CD14-positive monocyte (primary cell): ENCODE measurements around the gene THEM4. TPM values are rescaled to one million over a fixed set of nuclear protein-coding genes. Genes with fewer than 3 reads are reported as not detected.

ENCODE experiments used
- DNase-seq, 3 donors: peaks; one replicate each; pipeline ENCODE4 v3.0.0-alpha.2; 2011 to 2022
- H2AFZ ChIP-seq: 2 replicates; pipeline ENCODE4 v1.6.0; 2012; ENCODE audit warnings: mild to moderate bottlenecking, low read depth, low read length, inconsistent platforms; ENCODE audit not compliant: insufficient read depth, poor library complexity, severe bottlenecking
- H3K27ac ChIP-seq, 2 donors: 1 replicate in 1 of 2; 2 replicates in 1 of 2; pipeline ENCODE4 v1.5.1; 2012 to 2013; ENCODE audit warnings: low read length in 2 of 2, control low read depth in 1 of 2, inconsistent platforms in 1 of 2, low read depth in 1 of 2, mild to moderate bottlenecking in 1 of 2
- H3K27me3 ChIP-seq, 2 donors: one replicate each; pipeline versions ENCODE4 v1.6.0 to v1.6.1; 2011 to 2013; ENCODE audit warnings: low read length in 2 of 2; ENCODE audit not compliant: control insufficient read depth in 2 of 2, insufficient read depth in 2 of 2
- H3K36me3 ChIP-seq, 2 donors: replicated peaks in 1 of 2; 1 replicate in 1 of 2; 2 replicates in 1 of 2; pipeline versions ENCODE4 v1.5.1 to v1.6.1; 2012 to 2013; ENCODE audit warnings: low read length in 2 of 2, control low read depth in 1 of 2, inconsistent platforms in 1 of 2, mild to moderate bottlenecking in 1 of 2; ENCODE audit not compliant: insufficient read depth in 2 of 2, control insufficient read depth in 1 of 2
- H3K4me1 ChIP-seq, 2 donors: 1 replicate in 1 of 2; 2 replicates in 1 of 2; pipeline versions ENCODE4 v1.5.1 to v1.6.1; 2012 to 2013; ENCODE audit warnings: low read length in 2 of 2, control low read depth in 1 of 2, inconsistent platforms in 1 of 2, mild to moderate bottlenecking in 1 of 2, moderate library complexity in 1 of 2; ENCODE audit not compliant: insufficient read depth in 2 of 2, control insufficient read depth in 1 of 2
- H3K4me2 ChIP-seq: replicated peaks from 2 replicates; pipeline ENCODE3; 2012; ENCODE audit warnings: low read length, moderate library complexity, mild to moderate bottlenecking; ENCODE audit not compliant: poor library complexity, severe bottlenecking; ENCODE audit errors: extremely low read depth
- H3K4me3 ChIP-seq, 3 experiments: fragments of 200-600 bp in 1 of 3; sonication (generic) in 1 of 3; replicated peaks in 1 of 3; 1 replicate in 2 of 3; 2 replicates in 1 of 3; pipeline ENCODE4 v1.5.1; 2011 to 2013; ENCODE audit warnings: low read length in 3 of 3, mild to moderate bottlenecking in 3 of 3, control low read depth in 2 of 3, low read depth in 2 of 3, inconsistent platforms in 1 of 3, moderate library complexity in 1 of 3
- H3K79me2 ChIP-seq: 2 replicates; pipeline ENCODE4 v1.6.0; 2012; ENCODE audit warnings: mild to moderate bottlenecking, control low read depth, inconsistent platforms, low read length, moderate library complexity; ENCODE audit not compliant: insufficient read depth
- H3K9ac ChIP-seq: 2 replicates; pipeline ENCODE4 v1.6.0; 2017; ENCODE audit warnings: low read length, mild to moderate bottlenecking; ENCODE audit not compliant: insufficient read depth, poor library complexity, severe bottlenecking
- H3K9me3 ChIP-seq, 2 donors: replicated peaks in 1 of 2; 1 replicate in 1 of 2; 2 replicates in 1 of 2; pipeline versions ENCODE4 v1.5.1 to v1.6.1; 2012 to 2013; ENCODE audit warnings: low read length in 2 of 2, control low read depth in 1 of 2; ENCODE audit not compliant: control insufficient read depth in 1 of 2, insufficient read depth in 1 of 2
- H4K20me1 ChIP-seq: 2 replicates; pipeline ENCODE4 v1.6.0; 2012; ENCODE audit warnings: mild to moderate bottlenecking, low read length, control low read depth, moderate library complexity; ENCODE audit not compliant: insufficient read depth
- H3K27ac Mint-ChIP-seq, 7 donors: one replicate each; pipeline ENCODE4 v1.8.0; 2020; ENCODE audit warnings: mild to moderate bottlenecking in 7 of 7, mixed read lengths in 7 of 7, moderate library complexity in 6 of 7, inconsistent platforms in 2 of 7
- H3K27me3 Mint-ChIP-seq, 3 donors: one replicate each; pipeline ENCODE4 v1.8.0; 2021 to 2022; ENCODE audit warnings: low read depth in 3 of 3, mild to moderate bottlenecking in 3 of 3, mixed read lengths in 3 of 3, moderate library complexity in 3 of 3, inconsistent platforms in 1 of 3
- H3K36me3 Mint-ChIP-seq, 2 donors: one replicate each; pipeline ENCODE4 v1.8.0; 2020; ENCODE audit warnings: mixed read lengths in 2 of 2, inconsistent platforms in 1 of 2, mild to moderate bottlenecking in 1 of 2
- H3K4me1 Mint-ChIP-seq: one replicate; pipeline ENCODE4 v1.8.0; 2020; ENCODE audit warnings: mild to moderate bottlenecking, mixed read lengths
- H3K4me3 Mint-ChIP-seq, 2 donors: one replicate each; pipeline ENCODE4 v1.8.0; 2020; ENCODE audit warnings: mild to moderate bottlenecking in 2 of 2, mixed read lengths in 2 of 2, moderate library complexity in 1 of 2
- H3K9me3 Mint-ChIP-seq, 7 donors: one replicate each; pipeline ENCODE4 v1.8.0; 2020 to 2022; ENCODE audit warnings: mixed read lengths in 7 of 7, mild to moderate bottlenecking in 6 of 7, moderate library complexity in 6 of 7, inconsistent platforms in 2 of 7
- CTCF ChIP-seq: fragments of 200-600 bp; IDR thresholded peaks from one replicate; pipeline ENCODE4 v1.8.0; 2022; ENCODE audit warnings: antibody characterized with exemption, mild to moderate bottlenecking
- WGBS: methylation state at CpG from one replicate; pipeline ENCODE4 v1.1.5; 2013; ENCODE audit warnings: missing lambda C conversion rate; ENCODE audit not compliant: insufficient coverage; 5-methylcytosine and 5-hydroxymethylcytosine counted together
- intact Hi-C, 2 donors: fragments of 100-400 bp; cut with micrococcal nuclease; formaldehyde crosslinking; loops; one replicate each; pipeline versions ENCODE4 v1.15.0 to v1.15.1; 2023
- polyA plus RNA-seq, 3 donors: library from polyadenylated mRNA; depleted of rRNA in 1 of 3; unstranded in 2 of 3; stranded (reverse) in 1 of 3; fragments of 300-500 nt in 2 of 3; fragments of >200 nt in 1 of 3; fragmentation: Illumina TruSeq in 2 of 3; gene quantifications; 1 replicate in 2 of 3; 2 replicates in 1 of 3; pipeline ENCODE4 v1.2.3, GENCODE V29; 2012 to 2021

Gene THEM4
- polyA plus RNA-seq, 3 donors: 3.7 to 6.0 (median 4.6) TPM

GRCh38 chr1:151839457-151840403 is 69.6 kb downstream of the THEM4 start, which contains the start of gene C2CD4D:
Gene C2CD4D, minus strand, starts transcription at chr1:151839820. Its CDS starts 831 bp downstream, at chr1:151838989.
- peaks cover 47 to 69% of the 10 kb centered on the region in 2 donors for H3K27me3 ChIP-seq
- H3K4me1 Mint-ChIP-seq: peaks cover 47% of the 10 kb centered on the region
- H3K36me3 ChIP-seq: no peaks in the 10 kb centered on the region
- no peak for TF ChIP-seq CTCF
- peak in 1 of 3 donors; percentile 29 for DNase-seq
- peaks cover 0 to 22% of the 10 kb centered on the region in 2 donors for H3K9me3 ChIP-seq
- peak within 1 kb of the TSS; percentile 36 for H3K9ac ChIP-seq
- peak within 1 kb of the TSS; percentile 72 to 91 for H3K4me3 Mint-ChIP-seq
- no peak within 1 kb of the TSS for H3K27ac ChIP-seq
- peaks cover 0 to 21% (median 14%) of the 10 kb centered on the region in 7 donors for H3K9me3 Mint-ChIP-seq
- no peak within 1 kb of the TSS for H3K27ac Mint-ChIP-seq
- peak within 1 kb of the TSS; percentile 74 for H2AFZ ChIP-seq
- no peaks in the 10 kb centered on the region for H3K79me2 ChIP-seq
- intact Hi-C loops: loop anchor here in 1 of 2 donors (5.0 kb wide), 1 partner anchor 302 kb away; no protein-coding TSS in a partner anchor
- peaks cover 32 to 55% of the 10 kb centered on the region in 2 donors for H3K4me1 ChIP-seq
- peak within 1 kb of the TSS; percentile 76 for H3K4me2 ChIP-seq
- peaks cover 52 to 79% (median 67%) of the 10 kb centered on the region in 3 donors for H3K27me3 Mint-ChIP-seq
- H4K20me1 ChIP-seq: no peaks in the 10 kb centered on the region
- H3K4me3 ChIP-seq: peak within 1 kb of the TSS in 2 of 3 experiments; percentile 13 to 68
- peaks cover 6 to 13% of the 10 kb centered on the region in 2 donors for H3K36me3 Mint-ChIP-seq
- 1% methylated on average over 40 of the region's 47 CpGs for WGBS

- H3K36me3 ChIP-seq: no peaks in the 10 kb centered on the region
- Mint-ChIP-seq H3K27ac (no peak overlapping the region), H3K4me3 (peak overlapping the region; percentile 60 to 91), H3K36me3 (peaks cover 6 to 13% of the 10 kb centered on the region in 2 donors), H3K9me3 (peaks cover 0 to 21% (median 14%) of the 10 kb centered on the region in 7 donors), H3K27me3 (peaks cover 48 to 75% (median 63%) of the 10 kb centered on the region in 3 donors), H3K4me1 (peaks cover 54% of the 10 kb centered on the region)
- H3K79me2 ChIP-seq: no peaks in the 10 kb centered on the region
- peak overlapping the region in 1 of 3 experiments; percentile 68 for H3K4me3 ChIP-seq
- 16% methylated on average over 13 of the region's 16 CpGs for WGBS
- no peak overlapping the region for H3K27ac ChIP-seq
- peak overlapping the region; percentile 76 for H3K4me2 ChIP-seq
- H3K4me1 ChIP-seq: peaks cover 39 to 62% of the 10 kb centered on the region in 2 donors
- H3K9ac ChIP-seq: peak overlapping the region; percentile 36
- peaks cover 0 to 22% of the 10 kb centered on the region in 2 donors for H3K9me3 ChIP-seq
- no peak for DNase-seq
- H2AFZ ChIP-seq: peak overlapping the region; percentile 56
- no peaks in the 10 kb centered on the region for H4K20me1 ChIP-seq
- no peak for TF ChIP-seq CTCF
- intact Hi-C loops: loop anchor here in 1 of 2 donors (5.0 kb wide), 1 partner anchor 302 kb away; no protein-coding TSS in a partner anchor
- H3K27me3 ChIP-seq: peaks cover 44 to 63% of the 10 kb centered on the region in 2 donors
These were observed 70.3 kb downstream of the THEM4 start for GRCh38 chr1:151839082-151839412.
